ENCODE results near the gene MAN1C1. TPM values are rescaled to one million over a fixed set of nuclear protein-coding genes. Genes with fewer than 3 reads are reported as not detected.

Gene MAN1C1
- total and polyA plus RNA-seq, 9 of the 15 experiments (the other 6 are each of a cell fraction or from before 2014, with no cell fraction given): 0.04 to 0.44 (median 0.10) TPM; not detected in 3

DNA sequence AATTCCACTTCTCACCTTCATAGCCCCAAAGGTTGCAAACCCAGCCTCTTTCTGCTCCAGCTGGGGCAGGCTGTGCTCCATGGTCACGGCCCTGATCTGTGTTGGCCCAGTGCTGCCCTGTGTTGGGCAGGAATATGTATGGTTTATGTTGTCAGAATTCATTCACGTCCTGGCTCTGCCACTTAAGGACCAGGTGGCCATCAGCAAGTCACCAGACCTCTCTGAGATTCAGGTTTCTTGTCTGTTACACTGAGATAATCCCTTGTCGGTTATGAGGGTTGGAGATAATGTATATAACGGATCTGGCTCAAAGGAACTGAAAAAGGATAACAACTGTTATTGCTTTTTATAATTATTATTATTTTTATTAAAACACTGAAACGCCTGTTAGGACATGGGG is 144.3 kb downstream of the MAN1C1 start (continued):
- peak; percentile 91 for TF ChIP-seq POLR2AphosphoS5 (IDR thresholded peaks at IDR 0.05; ENCODE audit: control insufficient read depth, insufficient read depth, low read depth, low read length)
- TF ChIP-seq TRIM24 (IDR thresholded peaks at IDR 0.05): peak; percentile 82 to 87
- no peak for TF ChIP-seq TCF7 (IDR thresholded peaks at IDR 0.05; ENCODE audit: borderline replicate concordance)
- peak in 1 of 2 experiments; percentile 52; a peak in 1 of 4 replicates for TF ChIP-seq ARNT (IDR thresholded peaks at IDR 0.05)
- peak; percentile 83 for TF ChIP-seq NFIC (IDR thresholded peaks at IDR 0.05)
- TF ChIP-seq, protein P1, sequence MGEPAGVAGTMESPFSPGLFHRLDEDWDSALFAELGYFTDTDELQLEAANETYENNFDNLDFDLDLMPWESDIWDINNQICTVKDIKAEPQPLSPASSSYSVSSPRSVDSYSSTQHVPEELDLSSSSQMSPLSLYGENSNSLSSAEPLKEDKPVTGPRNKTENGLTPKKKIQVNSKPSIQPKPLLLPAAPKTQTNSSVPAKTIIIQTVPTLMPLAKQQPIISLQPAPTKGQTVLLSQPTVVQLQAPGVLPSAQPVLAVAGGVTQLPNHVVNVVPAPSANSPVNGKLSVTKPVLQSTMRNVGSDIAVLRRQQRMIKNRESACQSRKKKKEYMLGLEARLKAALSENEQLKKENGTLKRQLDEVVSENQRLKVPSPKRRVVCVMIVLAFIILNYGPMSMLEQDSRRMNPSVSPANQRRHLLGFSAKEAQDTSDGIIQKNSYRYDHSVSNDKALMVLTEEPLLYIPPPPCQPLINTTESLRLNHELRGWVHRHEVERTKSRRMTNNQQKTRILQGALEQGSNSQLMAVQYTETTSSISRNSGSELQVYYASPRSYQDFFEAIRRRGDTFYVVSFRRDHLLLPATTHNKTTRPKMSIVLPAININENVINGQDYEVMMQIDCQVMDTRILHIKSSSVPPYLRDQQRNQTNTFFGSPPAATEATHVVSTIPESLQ (CRISPR knock-in tag; IDR thresholded peaks at IDR 0.05): no peak
- TF ChIP-seq, protein P2, sequence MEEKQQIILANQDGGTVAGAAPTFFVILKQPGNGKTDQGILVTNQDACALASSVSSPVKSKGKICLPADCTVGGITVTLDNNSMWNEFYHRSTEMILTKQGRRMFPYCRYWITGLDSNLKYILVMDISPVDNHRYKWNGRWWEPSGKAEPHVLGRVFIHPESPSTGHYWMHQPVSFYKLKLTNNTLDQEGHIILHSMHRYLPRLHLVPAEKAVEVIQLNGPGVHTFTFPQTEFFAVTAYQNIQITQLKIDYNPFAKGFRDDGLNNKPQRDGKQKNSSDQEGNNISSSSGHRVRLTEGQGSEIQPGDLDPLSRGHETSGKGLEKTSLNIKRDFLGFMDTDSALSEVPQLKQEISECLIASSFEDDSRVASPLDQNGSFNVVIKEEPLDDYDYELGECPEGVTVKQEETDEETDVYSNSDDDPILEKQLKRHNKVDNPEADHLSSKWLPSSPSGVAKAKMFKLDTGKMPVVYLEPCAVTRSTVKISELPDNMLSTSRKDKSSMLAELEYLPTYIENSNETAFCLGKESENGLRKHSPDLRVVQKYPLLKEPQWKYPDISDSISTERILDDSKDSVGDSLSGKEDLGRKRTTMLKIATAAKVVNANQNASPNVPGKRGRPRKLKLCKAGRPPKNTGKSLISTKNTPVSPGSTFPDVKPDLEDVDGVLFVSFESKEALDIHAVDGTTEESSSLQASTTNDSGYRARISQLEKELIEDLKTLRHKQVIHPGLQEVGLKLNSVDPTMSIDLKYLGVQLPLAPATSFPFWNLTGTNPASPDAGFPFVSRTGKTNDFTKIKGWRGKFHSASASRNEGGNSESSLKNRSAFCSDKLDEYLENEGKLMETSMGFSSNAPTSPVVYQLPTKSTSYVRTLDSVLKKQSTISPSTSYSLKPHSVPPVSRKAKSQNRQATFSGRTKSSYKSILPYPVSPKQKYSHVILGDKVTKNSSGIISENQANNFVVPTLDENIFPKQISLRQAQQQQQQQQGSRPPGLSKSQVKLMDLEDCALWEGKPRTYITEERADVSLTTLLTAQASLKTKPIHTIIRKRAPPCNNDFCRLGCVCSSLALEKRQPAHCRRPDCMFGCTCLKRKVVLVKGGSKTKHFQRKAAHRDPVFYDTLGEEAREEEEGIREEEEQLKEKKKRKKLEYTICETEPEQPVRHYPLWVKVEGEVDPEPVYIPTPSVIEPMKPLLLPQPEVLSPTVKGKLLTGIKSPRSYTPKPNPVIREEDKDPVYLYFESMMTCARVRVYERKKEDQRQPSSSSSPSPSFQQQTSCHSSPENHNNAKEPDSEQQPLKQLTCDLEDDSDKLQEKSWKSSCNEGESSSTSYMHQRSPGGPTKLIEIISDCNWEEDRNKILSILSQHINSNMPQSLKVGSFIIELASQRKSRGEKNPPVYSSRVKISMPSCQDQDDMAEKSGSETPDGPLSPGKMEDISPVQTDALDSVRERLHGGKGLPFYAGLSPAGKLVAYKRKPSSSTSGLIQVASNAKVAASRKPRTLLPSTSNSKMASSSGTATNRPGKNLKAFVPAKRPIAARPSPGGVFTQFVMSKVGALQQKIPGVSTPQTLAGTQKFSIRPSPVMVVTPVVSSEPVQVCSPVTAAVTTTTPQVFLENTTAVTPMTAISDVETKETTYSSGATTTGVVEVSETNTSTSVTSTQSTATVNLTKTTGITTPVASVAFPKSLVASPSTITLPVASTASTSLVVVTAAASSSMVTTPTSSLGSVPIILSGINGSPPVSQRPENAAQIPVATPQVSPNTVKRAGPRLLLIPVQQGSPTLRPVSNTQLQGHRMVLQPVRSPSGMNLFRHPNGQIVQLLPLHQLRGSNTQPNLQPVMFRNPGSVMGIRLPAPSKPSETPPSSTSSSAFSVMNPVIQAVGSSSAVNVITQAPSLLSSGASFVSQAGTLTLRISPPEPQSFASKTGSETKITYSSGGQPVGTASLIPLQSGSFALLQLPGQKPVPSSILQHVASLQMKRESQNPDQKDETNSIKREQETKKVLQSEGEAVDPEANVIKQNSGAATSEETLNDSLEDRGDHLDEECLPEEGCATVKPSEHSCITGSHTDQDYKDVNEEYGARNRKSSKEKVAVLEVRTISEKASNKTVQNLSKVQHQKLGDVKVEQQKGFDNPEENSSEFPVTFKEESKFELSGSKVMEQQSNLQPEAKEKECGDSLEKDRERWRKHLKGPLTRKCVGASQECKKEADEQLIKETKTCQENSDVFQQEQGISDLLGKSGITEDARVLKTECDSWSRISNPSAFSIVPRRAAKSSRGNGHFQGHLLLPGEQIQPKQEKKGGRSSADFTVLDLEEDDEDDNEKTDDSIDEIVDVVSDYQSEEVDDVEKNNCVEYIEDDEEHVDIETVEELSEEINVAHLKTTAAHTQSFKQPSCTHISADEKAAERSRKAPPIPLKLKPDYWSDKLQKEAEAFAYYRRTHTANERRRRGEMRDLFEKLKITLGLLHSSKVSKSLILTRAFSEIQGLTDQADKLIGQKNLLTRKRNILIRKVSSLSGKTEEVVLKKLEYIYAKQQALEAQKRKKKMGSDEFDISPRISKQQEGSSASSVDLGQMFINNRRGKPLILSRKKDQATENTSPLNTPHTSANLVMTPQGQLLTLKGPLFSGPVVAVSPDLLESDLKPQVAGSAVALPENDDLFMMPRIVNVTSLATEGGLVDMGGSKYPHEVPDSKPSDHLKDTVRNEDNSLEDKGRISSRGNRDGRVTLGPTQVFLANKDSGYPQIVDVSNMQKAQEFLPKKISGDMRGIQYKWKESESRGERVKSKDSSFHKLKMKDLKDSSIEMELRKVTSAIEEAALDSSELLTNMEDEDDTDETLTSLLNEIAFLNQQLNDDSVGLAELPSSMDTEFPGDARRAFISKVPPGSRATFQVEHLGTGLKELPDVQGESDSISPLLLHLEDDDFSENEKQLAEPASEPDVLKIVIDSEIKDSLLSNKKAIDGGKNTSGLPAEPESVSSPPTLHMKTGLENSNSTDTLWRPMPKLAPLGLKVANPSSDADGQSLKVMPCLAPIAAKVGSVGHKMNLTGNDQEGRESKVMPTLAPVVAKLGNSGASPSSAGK (IDR thresholded peaks at IDR 0.05): no peak
- peak; percentile 62 for TF ChIP-seq MEIS2 (IDR thresholded peaks at IDR 0.05; ENCODE audit: partially characterized antibody)
- peak; percentile 89 for TF ChIP-seq STAT5A (IDR thresholded peaks at IDR 0.05; ENCODE audit: borderline replicate concordance, low read length)
- TF ChIP-seq, protein P3, sequence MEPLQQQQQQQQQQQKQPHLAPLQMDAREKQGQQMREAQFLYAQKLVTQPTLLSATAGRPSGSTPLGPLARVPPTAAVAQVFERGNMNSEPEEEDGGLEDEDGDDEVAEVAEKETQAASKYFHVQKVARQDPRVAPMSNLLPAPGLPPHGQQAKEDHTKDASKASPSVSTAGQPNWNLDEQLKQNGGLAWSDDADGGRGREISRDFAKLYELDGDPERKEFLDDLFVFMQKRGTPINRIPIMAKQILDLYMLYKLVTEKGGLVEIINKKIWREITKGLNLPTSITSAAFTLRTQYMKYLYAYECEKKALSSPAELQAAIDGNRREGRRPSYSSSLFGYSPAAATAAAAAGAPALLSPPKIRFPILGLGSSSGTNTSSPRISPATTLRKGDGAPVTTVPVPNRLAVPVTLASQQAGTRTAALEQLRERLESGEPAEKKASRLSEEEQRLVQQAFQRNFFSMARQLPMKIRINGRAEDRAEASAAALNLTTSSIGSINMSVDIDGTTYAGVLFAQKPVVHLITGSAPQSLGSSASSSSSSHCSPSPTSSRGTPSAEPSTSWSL (CRISPR knock-in tag; IDR thresholded peaks at IDR 0.05; ENCODE audit: borderline replicate concordance): no peak
- TF ChIP-seq SMAD3 (CRISPR knock-in tag; conservative IDR thresholded peaks at IDR 0.05): no peak
- TF ChIP-seq ZZZ3 (IDR thresholded peaks at IDR 0.05): no peak
- TF ChIP-seq CC2D1A (IDR thresholded peaks at IDR 0.05): peak; percentile 78
- TF ChIP-seq NEUROD1 (IDR thresholded peaks at IDR 0.05; ENCODE audit: borderline replicate concordance, low read depth, low read length, partially characterized antibody): peak; percentile 6
- peak; percentile 84 for TF ChIP-seq DPF2 (IDR thresholded peaks at IDR 0.05)
- TF ChIP-seq CTBP1 (IDR thresholded peaks at IDR 0.05; ENCODE audit: borderline replicate concordance): peak; percentile 75
